HT-29 (cell line): ENCODE results near the gene USB1. TPM values are rescaled to one million over a fixed set of nuclear protein-coding genes. Genes with fewer than 3 reads are reported as not detected.
"Not testable (repeated sequence)": the region's sequence is repeated elsewhere in the genome, so short reads cannot be mapped to it uniquely, and the experiment has no call there.

ENCODE experiments used
- DNase-seq: peaks from one replicate; pipeline ENCODE4 v3.0.0-alpha.2; 2015; ENCODE audit warnings: low spot score
- total RNA-seq: library from RNA; depleted of rRNA; stranded (reverse); fragments of >200 nt; shearing (Covaris generic); gene quantifications from 2 replicates; pipeline ENCODE4 v1.2.3, GENCODE V29; 2014

The USB1 gene
- total RNA-seq, 1 experiment from 2014 or later, result 24.4 TPM

DNA sequence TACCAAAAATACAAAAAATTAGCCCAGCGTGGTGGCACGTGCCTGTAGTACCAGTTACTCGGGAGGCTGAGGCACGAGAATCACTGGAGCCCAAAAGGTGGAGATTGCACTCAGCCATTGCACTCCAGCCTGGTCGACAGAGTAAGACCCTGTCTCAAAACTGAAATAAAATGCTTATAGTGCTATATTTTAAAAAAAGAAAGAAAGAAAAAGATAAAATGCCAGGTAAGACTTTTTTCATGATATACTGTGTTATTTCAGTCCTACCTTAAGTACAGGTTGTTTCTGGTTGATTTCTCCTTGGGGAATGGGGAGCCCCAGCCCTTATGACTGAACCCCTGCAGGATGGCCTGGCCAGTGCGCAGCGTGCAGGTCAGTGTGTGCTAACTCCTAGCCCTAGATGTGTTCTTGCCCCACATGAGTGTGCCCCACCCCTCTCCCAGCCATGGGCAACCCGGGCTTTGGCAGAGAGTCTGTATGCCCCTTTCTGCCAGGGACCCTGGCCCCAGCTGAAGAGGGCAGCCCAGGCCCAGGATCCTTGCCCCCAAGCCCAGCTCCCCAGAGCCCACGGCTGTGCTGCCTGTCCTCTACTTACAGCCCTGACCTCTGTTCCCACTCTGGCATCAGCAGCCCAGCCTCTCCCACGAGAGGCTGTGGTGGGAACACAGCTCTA is 31.6 kb upstream of the USB1 start:
- no peak for DNase-seq

DNA sequence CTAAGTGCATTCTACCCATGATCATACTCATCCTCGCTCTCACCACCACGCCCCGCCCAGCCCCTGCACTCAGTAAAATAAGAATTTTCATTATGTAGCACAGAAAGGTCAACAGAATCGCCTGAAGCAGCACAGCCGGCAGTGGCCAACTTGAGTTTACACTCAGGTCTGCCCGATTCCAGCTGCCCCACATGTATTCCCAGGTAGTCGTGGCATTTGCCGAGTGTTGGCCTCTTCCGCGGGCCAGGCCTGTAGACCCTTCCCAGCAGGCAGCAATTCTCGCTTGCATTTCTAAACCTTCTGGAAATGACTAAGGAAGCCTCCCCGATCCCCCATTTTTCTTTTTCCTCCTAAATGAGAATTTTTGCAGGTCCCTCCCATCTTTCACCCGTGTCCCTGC is 30.9 kb upstream of the USB1 start:
- DNase-seq, result no peak

DNA sequence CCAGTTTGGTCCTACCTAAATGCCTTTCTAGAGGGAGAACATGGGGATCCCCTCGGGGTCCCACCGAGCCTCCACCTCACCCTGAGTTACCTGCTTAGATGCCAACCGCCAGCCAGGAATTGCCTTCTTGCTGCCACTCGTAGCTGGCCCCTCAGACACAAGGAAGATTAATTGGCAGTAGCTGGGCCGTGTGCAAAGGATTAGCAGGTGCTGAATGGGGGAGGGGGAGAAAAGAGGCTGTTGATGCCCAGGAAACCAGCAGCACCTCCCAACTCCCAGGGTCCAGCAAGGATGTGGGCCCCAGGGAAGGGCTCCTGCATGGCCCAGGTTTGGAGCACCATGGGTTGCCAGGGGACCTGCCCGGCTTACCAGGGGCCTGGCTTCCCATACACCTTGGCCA is 30.2 kb upstream of the USB1 start, which contains the start of gene CNGB1:
Gene CNGB1, minus strand, starts transcription at position 159 of the 400 bp plus-strand sequence. CDS start 3,842 bp downstream, outside the sequence.
- DNase-seq, result no peak

DNA sequence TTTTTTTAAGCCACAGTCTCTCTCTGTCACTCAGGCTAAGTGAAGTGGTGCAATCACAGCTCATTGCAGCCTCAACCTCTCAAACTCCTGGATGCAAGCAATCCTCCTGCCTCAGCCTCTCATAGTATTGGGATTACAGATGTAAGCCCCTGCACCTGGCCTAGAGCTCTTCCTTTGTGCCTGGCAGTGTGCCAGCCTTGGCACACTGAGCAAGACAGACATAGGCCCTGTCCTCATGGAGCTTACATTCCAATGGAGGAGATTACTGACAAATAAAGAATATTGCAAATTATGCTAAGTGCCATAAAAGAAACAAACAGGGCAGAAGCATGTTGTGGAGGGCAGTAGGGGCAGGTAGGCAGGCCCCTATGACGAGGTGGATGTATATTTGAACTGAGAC is 29.4 kb upstream of the USB1 start:
- no peak for DNase-seq

DNA sequence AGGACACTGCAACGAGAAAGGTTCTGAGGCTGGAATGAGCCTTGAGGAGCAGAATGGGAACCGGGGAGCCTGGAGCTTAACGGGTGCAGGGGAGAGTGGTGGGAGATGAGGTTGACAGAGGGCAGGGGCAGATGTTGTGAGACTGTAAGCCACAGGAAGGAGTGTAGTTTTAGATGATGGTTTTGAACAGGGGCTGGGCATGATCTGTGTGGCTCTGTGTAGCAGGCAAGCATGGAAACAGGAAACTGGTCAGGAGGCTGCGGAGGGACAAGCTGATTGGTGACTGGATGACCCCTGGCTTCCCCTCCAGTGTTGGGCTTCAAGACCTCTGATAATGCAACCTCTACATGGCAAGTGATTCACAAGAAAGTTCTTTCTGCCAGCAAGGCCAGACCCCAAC is 28.9 kb upstream of the USB1 start:
- no peak for DNase-seq

DNA sequence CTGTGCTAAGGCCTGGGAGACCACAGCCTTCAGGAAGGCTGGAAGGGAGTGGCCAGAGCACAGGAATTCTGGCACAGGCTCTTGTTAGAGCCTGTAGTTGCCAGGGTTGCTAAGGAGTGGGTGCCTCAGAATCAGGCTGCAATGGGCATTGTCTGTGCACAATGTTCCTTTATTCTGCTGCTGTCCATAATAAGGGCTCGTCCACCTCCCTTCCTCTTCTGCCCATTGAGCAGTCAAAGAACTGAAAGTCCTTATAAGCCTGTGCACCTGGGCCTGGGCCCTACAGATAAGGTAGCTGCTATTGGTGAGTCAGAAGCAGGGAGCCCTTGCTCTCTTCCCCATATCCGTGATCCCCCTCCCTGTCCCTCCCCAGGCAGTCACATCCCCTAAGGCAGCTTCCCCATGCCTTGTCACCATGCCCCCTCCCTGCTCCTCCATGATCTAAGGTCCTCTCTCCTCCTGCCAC is 24.8 kb upstream of the USB1 start:
- no peak for DNase-seq

DNA sequence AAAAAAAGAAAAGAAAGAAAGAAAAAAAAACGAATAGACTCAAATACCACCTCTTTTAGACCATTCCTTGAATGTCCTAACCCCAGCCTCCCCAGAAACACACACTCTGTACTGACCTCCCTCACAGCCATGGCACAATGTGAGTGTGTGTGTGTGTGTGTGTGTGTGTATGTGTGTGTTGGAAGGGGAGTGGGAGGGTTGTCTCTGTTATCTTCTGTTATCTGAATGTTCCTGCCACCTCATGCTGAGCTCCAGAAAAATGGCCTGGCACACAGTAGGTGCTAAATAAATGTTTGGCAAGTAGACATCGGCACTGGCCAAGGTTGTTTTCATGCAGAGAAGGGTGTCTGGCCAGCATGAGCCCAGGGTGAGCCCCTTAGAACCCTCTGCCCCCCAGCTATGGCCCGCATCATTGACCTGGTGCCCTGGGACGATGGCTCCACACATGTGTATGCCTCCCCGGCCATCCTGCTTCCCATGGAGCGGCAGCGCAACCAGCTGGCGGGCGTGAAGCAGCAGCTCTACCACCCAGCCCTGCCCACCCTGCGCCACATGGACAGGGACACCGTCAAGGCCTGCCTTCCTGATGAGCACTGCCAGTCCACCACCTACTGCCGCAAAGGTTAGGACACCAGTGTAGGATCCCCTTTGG is 23.7 kb upstream of the USB1 start:
- no peak for DNase-seq

DNA sequence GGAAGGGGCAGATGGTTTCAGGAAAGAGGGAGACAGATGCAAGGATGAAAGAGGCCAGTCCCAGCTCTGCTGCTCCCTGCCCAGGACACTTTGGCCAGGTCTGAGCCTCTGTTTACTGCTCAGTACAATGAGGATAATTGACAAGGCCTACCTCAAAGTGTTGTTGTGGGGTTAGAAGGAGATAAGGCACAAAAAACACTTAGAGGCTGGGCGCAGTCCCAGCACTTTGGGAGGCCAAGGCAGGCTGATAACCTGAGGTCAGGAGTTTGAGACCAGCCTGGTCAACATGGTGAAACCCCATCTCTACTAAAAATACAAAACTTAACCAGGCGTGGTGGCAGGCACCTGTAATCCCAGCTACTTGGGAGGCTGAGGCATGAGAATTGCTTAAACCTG is 23.1 kb upstream of the USB1 start:
- DNase-seq, result not testable (repeated sequence)

DNA sequence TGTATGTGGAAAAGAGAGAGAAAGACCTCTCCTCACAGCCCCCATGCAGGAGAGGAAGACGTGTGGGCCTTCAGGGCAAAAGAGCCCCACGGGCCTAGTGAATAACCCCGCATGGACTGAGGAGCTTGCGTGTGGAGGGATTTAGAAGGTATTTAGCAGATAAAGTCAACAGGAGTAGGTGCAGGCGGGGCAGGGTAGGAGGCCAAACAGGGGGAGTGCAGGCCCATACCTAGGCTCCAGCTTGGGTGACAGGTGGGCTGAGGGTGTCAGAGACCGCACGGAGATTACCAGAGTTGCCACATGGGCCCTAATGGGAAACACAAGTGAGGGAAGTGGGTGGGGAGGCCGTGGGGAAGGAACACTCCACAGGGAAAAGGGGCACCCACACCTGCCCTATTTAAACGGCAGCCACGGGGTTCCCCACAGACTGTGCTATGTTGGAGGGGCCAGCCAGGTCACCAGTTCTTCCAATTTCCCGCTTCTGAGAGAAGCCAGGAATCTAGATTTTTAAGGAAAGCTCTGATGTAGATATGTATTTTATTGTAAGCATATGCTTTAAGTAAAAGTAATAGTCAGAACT is 22.1 kb upstream of the USB1 start:
- DNase-seq, result no peak

DNA sequence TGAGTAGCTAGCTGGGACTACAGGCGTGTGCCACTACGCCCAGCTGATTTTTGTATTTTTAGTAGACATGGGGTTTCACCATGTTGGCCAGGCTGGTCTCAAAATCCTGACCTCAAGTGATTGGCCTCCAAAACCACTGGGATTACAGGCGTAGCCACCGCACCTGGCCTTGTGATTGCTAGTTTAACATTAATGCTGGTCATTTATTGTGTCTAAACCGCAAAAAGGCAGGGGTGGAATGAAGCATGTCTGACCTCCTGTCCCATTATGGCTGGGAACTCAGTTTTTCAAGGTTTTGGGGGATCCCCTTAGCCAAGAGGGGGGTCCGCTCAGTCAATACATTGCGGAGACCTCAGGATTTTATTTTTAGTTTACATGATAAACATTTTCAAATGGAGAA is 19.6 kb upstream of the USB1 start:
- DNase-seq, result no peak

DNA sequence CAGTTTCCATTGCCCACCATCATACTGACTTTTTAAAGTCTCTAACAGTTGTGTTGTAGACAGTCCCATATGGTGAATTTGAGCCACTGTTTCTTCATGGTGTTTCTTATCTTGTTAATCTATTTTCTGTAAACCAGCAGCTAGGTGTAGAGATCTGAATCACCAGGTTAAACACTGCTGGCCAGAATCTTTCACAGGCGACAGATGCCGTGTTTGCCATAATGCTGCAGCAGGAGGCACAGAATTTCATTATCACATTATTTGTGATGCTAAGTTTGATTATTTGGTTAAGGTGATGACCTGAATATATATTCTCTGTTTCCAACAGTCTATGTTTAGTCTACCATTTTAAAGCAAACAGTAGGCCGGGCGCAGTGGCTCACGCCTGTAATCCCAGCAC is 18.8 kb upstream of the USB1 start:
- DNase-seq, result no peak

DNA sequence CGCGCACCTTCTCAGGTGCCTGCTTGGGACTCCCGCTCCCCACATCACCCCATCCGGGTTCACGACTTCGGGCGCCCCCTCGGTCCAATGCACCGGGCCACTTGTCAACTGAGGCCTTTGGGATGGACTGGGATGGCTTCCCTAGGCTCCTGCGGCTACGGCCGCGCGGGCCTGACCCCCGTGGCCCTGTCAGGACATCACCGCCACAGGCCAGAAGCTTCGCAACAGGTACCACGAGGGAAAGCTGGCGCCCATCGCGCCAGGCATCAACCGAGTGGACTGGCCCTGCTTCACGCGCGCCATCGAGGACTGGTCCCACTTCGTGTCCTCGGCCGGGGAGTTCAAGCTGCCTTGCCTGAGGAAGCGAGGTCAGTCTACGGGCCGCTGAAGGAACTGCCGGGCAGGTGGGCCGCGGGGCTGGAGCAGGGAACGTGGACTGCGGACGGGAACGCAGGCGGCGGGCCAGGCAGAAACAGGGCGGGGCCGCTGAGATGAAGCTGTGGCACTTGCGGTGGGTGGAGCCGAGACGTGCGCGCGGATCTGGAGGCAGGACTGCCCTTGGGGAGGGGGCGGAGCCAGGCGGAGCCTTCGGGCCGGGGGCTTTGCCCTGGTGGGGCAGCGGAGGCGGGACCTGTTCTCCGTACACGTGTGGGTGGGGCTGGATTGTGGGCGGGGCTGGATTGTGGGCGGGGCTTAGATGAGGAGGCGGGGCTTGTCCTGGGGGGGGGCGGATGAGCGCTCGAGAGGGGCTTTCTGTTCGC is 16.6 kb upstream of the USB1 start:
- DNase-seq, result no peak

DNA sequence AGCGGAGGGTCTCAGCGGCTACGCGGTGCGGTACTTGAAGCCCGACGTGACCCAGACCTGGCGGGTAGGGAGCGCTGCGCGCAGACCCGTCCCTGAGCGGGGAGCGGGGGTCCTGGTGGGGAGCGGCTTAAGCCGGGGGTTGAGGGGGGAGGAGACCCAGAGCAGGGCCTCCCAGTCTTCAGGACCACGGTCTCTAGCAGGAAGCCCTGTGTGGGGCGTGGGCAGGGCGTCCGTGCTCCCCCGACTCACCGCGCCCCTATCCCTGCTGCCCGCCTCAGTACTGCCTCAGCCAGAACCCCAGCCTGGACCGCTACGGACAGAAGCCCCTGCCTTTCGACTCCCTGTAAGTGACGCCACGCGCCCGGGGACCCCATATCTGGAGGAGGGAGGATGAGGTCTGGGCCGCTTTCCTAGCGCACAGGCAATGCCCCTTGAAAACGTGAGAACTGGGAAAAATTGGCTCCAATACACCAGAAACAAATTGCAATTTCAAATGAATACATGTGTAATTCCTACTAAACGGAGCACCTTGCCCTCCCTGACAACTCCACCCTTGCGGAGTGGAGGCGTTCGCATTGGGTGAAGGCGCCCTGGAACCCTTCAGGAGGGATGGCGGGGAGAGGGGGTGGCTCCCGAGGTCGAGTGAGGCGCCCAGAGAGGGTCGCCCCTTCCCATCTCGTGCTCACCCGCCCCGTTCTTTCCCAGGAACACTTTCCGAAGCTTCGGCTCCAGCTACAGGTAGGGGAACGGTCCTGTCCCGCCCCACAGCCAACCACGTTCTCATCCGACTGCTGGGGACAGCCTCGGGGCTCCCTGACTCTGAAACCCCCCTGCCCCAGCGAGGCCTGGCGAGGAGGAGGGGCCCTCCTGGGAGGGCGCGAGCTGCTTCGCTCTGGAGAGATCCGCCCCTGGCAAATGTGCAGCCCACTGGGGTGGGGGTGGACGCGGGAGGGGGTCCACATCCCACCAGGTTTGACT is 15.7 kb upstream of the USB1 start:
- DNase-seq, result no peak

DNA sequence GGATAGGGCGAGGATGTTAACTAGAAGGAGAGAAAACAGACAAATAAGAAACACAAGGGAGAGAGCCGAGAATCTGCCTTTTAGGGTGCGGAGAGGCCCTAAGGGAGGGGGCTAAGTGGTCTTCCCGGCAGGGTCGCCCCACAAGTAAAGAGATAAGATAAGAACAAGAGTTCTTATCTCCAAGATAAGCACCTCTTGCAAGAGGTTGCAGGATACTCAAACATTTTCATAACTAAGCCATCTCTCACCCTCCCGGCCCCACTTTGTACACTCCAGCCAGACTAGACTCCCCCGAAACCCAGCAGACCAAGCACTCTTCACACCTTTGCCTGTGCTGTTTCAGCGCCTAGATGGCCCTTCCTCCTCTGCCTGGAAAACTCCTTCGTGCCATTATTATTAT is 15.0 kb upstream of the USB1 start:
- no peak for DNase-seq

DNA sequence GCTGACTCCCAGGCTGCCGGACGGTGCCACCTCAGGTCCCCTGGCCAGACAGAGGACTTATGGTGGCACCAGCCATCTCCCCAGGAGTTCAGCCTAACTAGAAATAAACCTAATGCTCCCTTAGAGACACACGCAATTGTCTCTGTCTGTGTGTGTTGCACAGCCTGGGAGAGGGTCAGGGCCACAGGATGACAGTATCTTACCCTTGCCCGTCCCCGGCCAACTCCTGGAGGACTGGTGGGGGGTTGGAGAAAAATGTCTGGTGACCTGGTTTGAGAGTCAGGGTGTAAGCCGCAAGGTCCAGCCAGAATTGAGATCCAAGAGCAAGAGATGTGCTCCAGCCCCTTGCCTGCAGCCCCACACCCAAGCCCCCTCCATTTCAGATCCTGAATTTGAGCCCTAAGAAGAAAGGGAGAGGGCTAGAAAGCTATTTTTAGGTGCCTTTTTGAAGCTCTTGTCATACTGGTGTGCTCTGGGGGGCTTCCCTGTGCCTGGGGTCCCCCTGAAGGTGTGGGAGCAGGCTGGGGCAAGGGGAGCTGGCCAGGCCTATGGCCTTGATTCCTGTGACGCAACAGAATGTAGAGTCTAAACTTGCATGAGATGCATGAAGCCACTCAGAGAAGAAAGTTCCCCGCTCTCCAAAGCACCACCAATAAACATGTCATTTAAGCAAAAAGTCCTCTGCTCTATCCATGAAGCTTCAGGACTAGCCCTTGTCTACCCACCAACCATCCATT is 13.6 kb upstream of the USB1 start:
- no peak for DNase-seq

DNA sequence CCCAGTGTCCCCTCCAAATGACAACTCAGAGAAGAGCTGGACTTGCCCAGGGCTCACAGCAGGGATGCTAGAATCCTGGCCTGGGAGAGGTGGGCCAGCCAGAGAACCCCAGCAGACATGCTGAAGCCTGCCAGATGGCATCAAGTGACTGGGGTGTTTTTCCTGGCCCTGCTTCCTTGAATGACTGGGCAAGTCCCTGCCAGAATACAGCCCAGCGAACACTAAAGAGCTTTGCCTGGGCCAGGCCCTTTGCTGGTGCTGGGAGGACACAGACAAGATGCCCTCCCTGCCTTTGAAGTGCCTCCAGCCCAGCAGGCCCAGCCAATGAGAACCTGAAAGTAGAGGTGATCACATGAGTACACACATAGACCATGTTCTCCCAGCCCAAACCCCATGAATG is 12.3 kb upstream of the USB1 start:
- no peak for DNase-seq

DNA sequence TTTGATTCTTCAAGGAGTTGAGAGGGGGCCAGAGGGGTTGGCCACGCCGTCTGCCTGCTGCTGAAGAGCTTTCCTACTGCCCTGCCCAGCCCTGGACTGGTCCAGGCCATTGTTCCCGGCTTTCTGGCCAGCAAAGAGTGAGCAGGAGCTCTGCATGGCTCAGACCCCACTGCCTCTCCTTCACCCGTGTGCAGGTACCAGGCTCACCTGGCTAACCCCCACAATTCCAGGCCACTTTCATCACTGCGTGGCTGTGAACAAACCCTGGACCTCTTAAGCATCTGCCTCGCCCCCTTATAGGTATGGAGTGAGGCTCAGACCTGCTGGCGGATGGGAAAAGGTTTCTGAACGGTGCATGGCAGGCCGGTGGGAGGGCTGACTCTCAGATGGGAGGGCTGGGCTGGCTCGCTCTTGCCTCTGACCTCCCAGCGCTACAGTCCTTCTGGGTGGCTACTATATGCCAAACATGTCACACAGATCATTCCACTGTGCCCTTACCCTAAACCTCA is 9.6 kb upstream of the USB1 start:
- DNase-seq, result no peak

DNA sequence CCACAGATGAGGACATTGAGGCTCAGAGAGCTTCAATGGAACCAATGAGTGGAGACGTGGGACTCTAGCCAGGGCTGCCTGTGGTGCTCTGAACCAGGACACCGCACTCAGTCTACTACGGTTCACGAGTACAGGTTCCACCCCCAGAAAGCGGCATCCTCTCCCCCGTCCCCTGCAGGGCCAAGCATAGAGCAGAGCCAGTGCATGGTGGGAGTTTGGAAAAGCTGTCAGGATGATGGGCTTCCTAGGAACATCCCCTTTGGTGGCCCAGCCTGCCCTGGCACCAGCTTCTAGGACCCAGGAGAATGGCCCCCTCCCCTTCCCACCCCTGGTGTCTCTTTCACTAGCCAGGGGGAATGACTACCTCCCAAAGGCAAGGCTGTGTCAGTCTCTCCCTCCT is 9.1 kb upstream of the USB1 start:
- DNase-seq, result no peak

DNA sequence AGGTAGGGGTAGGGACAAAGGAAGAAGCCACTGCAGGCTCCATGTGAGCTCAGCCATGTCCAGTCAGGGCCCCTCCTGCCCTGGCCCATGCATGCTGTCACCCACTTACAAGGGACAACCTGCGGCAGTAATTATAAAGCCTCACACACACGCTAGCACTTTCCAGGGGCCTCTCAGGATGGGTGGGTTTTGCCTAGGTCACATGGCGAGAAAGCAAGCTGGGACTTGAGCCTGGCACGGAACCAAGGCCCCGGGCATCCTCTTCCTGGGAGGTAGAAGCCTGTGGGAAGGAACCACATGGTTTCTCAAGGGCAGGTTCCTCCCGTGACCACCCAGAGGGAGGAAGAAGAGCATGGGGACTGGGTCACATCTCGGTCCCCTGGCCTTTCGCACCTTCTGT is 7.8 kb upstream of the USB1 start:
- no peak for DNase-seq

DNA sequence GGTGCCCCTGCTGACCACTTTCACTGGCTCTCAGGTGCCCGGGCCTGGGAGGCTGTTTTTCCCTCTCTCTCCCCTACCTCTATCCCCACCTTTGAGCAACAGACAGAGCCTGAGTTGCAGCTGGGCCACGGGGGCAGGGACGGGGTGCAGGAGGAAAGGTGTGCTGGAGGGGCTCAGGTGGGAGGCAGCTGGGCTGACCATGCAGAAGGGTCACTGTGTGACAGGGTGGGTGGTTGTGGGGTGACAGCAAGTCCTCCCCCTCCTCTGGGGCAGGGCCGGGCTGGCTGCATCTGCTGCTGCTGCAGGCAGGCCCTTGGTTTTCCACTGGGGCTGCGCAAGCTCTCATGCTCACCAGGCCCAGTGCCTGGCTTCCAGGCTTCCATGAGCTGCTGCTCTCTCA is 7.3 kb upstream of the USB1 start:
- no peak for DNase-seq
